Body of pancreas (tissue), 4 donors: Measurements from ENCODE around the gene GALE. TPM values are rescaled to one million over a fixed set of nuclear protein-coding genes. Genes with fewer than 3 reads are reported as not detected.

ENCODE experiments used
- ATAC-seq: fragments of 150-250 bp; one replicate; pipeline ENCODE4 v1.9.1; 2016
- DNase-seq, 4 donors: peaks; one replicate each; pipeline ENCODE4 v3.0.0-alpha.2; 2019
- H3K27ac ChIP-seq, 4 donors: fragments of 200-600 bp; sonication (generic); 1 replicate in 3 of 4; 2 replicates in 1 of 4; pipeline versions ENCODE4 v1.5.1 to v1.6.1; 2016 to 2019; ENCODE audit warnings: mild to moderate bottlenecking in 1 of 4, mixed read lengths in 1 of 4, moderate library complexity in 1 of 4
- H3K27me3 ChIP-seq, 2 donors: fragments of 200-600 bp; sonication (generic); one replicate each; pipeline ENCODE4 v1.6.0; 2016; ENCODE audit warnings: mild to moderate bottlenecking in 1 of 2
- H3K36me3 ChIP-seq, 2 donors: fragments of 200-600 bp; sonication (generic); replicated peaks in 1 of 2; 2 replicates each; pipeline ENCODE4 v1.5.1; 2016; ENCODE audit warnings: low read depth in 2 of 2; ENCODE audit not compliant: insufficient read depth in 1 of 2
- H3K4me1 ChIP-seq: fragments of 200-600 bp; sonication (generic); one replicate; pipeline ENCODE4 v1.6.0; 2016
- H3K4me3 ChIP-seq, 2 donors: fragments of 200-600 bp; sonication (generic); 1 replicate in 1 of 2; 2 replicates in 1 of 2; pipeline ENCODE4 v1.5.1; 2016 to 2019
- H3K9me3 ChIP-seq, 3 donors: fragments of 200-600 bp; sonication (generic); 1 replicate in 2 of 3; 2 replicates in 1 of 3; pipeline ENCODE4 v1.5.1; 2016
- POLR2A ChIP-seq, 3 donors: fragments of 450-650 bp; IDR thresholded peaks; one replicate each; pipeline ENCODE4 v1.6.1; 2016; ENCODE audit warnings: antibody characterized with exemption in 3 of 3, mild to moderate bottlenecking in 2 of 3
- WGBS, 2 donors: methylation state at CpG; one replicate each; pipeline ENCODE4 v1.1.5; 2017; 5-methylcytosine and 5-hydroxymethylcytosine counted together
- intact Hi-C: fragments of 100-400 bp; cut with DNase I; formaldehyde crosslinking; loops from one replicate; pipeline ENCODE4 v1.15.1; 2023
- total RNA-seq, 2 donors: library from RNA; depleted of rRNA; stranded (reverse); fragments of >200 nt; gene quantifications; one replicate each; pipeline ENCODE4 v1.1.0, GENCODE V29; 2016
- TF ChIP-seq, protein P1 (sequence below), 7 experiments: fragments of 450-650 bp in 4 of 7; fragments of 200-600 bp in 3 of 7; sonication (generic) in 3 of 7; IDR thresholded peaks; one replicate each; pipeline ENCODE4 v1.5.1; 2016 to 2019; ENCODE audit warnings: antibody characterized with exemption in 7 of 7

GALE gene
- total RNA-seq, 2 donors from 2014 or later: 29.3 to 32.7 TPM

DNA sequence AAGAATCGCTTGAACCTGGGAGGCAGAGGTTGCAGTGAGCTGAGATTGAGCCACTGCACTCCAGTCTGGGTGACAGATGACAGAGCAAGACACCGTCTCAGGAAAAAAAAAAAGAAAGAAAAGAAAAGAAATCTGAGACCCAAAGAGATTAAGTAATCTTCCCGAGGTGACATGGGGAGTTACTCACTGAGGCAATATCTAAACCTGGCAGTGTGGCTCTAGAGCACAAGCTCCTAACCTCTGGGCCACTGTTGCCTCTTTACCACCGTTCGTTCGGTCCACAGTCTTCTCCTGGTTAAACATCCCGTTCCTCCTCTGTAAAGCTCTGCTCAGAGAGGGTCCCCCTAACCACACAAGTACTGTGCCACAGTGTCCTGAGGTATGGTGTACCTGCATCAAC lies 23.2 kb upstream of the GALE start:
- Histone ChIP-seq H3K36me3 (no peaks in the 10 kb centered on the region), H3K4me1 (peaks cover 10% of the 10 kb centered on the region), H3K27ac (no peak overlapping the region), H3K27me3 (no peaks in the 10 kb centered on the region), H3K4me3 (no peak overlapping the region), H3K9me3 (no peaks in the 10 kb centered on the region)
- WGBS, 2 donors: 85% methylated on average over 7 of the region's 7 CpGs
- intact Hi-C loops: no loop called here
- DNase-seq: no peak
- no peak for ATAC-seq
- no peak for TF ChIP-seq POLR2A (IDR thresholded peaks at IDR 0.05)
- TF ChIP-seq, protein P1, sequence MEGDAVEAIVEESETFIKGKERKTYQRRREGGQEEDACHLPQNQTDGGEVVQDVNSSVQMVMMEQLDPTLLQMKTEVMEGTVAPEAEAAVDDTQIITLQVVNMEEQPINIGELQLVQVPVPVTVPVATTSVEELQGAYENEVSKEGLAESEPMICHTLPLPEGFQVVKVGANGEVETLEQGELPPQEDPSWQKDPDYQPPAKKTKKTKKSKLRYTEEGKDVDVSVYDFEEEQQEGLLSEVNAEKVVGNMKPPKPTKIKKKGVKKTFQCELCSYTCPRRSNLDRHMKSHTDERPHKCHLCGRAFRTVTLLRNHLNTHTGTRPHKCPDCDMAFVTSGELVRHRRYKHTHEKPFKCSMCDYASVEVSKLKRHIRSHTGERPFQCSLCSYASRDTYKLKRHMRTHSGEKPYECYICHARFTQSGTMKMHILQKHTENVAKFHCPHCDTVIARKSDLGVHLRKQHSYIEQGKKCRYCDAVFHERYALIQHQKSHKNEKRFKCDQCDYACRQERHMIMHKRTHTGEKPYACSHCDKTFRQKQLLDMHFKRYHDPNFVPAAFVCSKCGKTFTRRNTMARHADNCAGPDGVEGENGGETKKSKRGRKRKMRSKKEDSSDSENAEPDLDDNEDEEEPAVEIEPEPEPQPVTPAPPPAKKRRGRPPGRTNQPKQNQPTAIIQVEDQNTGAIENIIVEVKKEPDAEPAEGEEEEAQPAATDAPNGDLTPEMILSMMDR (IDR thresholded peaks at IDR 0.05): no peak

DNA sequence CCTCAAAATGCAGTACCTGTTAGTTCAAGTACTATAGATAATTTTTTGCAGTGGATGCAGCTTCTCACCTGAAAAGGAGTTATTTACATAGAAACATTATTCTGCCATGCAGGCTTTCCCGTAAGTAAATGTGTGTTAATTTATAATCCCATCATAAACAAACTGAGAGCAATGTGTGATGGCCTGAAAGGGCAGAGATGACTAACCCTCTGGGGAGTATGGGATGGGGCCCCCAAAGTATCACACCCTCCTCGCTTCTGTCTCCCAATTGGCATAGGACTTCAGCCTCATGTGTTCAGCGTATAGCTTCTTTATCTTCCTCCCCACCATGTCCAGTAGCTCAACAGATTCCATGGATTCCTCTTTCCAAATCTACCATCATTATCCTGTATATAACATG lies 17.1 kb upstream of the GALE start:
- peaks cover 7 to 14% of the 10 kb centered on the region in 2 donors for H3K36me3 ChIP-seq

DNA sequence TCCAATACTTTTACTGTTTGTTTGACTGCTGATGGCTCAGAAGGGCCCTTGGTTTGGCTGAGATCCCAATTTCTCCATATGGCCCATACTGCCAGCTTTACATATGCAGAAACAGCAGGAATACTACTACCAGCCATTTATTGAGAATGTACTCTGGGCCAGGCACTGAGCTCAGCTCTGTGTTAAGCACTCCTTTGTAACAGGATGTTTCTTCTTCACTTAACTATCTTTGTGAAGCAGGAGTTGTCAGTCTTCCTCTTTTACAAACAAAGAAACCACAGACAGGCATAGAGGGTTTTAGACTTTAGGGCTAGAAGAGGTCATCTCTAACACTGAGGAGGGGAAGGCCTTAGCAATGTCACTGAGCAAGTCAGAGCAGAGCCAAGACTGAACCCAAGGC lies 16.4 kb upstream of the GALE start:
- Histone ChIP-seq H3K27ac (no peak overlapping the region), H3K4me1 (no peaks in the 10 kb centered on the region), H3K27me3 (no peaks in the 10 kb centered on the region), H3K36me3 (peaks cover 7 to 14% of the 10 kb centered on the region in 2 donors), H3K9me3 (no peaks in the 10 kb centered on the region), H3K4me3 (no peak overlapping the region)
- DNase-seq: no peak
- intact Hi-C loops: no loop called here
- no peak for TF ChIP-seq POLR2A (IDR thresholded peaks at IDR 0.05)
- no peak for ATAC-seq

More for the DNA sequence above, 17.1 kb upstream of the GALE start:
- ATAC-seq (no peak), DNase-seq (no peak)
- WGBS, 2 donors: 82 to 85% methylated on average over 3 of the region's 3 CpGs
- intact Hi-C loops: no loop called here
- TF ChIP-seq POLR2A (IDR thresholded peaks at IDR 0.05): no peak
- TF ChIP-seq, protein P1 (IDR thresholded peaks at IDR 0.05): no peak
- Histone ChIP-seq H3K9me3 (no peaks in the 10 kb centered on the region), H3K4me1 (no peaks in the 10 kb centered on the region), H3K4me3 (no peak overlapping the region), H3K27me3 (no peaks in the 10 kb centered on the region), H3K27ac (no peak overlapping the region)

DNA sequence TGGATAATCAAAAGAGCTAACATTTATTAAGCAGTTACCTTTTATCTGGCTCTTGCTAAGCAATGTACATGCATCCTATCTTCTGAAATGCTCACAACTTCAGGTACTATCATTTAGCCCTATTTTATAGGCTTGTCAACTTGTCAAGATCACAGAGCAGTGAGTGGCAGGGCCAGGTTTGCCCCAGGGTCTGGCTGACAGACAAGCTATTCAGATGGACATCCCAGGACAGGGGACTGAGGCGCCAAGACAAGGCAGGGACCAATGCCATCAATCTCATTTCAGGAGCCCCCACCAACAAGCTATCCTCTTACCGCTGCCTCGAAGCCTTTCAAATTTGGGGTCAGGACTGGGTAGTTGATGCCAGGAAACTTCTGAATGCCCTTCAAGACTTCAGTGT lies 15.8 kb upstream of the GALE start:
- no peak overlapping the region for H3K27ac ChIP-seq
- DNase-seq: no peak
- H3K27me3 ChIP-seq: no peaks in the 10 kb centered on the region
- intact Hi-C loops: no loop called here
- no peak for ATAC-seq
- peaks cover 7 to 14% of the 10 kb centered on the region in 2 donors for H3K36me3 ChIP-seq
- WGBS, 2 donors: 75% methylated on average over 3 of the region's 3 CpGs; no CpG with 5 or more reads in 1 of the 2 donors
- H3K4me3 ChIP-seq: no peak overlapping the region
- no peaks in the 10 kb centered on the region for H3K9me3 ChIP-seq
- TF ChIP-seq, protein P1 (IDR thresholded peaks at IDR 0.05): no peak
- no peak for TF ChIP-seq POLR2A (IDR thresholded peaks at IDR 0.05)
- H3K4me1 ChIP-seq: no peaks in the 10 kb centered on the region

DNA sequence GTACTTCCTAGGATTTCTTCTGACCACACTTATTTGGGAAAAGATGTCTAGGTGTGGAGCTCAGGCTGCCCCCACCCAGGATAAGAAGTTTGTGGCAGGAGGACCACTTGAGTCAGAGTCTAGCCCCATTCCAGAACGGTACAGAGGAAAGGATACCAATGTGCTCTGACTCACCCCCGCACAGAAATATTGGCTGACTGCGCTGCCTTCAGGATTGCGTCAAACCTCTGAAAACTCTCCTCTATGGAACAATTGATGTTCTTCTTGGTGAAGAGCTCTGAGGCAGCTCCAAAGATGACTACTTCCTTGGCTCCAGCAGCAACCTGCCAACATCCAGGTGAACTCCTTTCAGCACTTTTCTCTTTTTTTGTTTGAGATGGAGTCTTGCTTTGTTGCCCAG lies 13.5 kb upstream of the GALE start:
- TF ChIP-seq, protein P1 (IDR thresholded peaks at IDR 0.05): no peak
- no peak for TF ChIP-seq POLR2A (IDR thresholded peaks at IDR 0.05)
- no peak for ATAC-seq
- H3K4me1 ChIP-seq: peaks cover 15% of the 10 kb centered on the region
- WGBS, 2 donors: 93 to 96% methylated on average over 4 of the region's 4 CpGs
- no peak overlapping the region for H3K4me3 ChIP-seq
- intact Hi-C loops: no loop called here
- DNase-seq: no peak
- no peak overlapping the region for H3K27ac ChIP-seq
- peaks cover 7 to 14% of the 10 kb centered on the region in 2 donors for H3K36me3 ChIP-seq
- H3K9me3 ChIP-seq: no peaks in the 10 kb centered on the region
- H3K27me3 ChIP-seq: no peaks in the 10 kb centered on the region
